ENCODE data around the gene RNF115. TPM values are rescaled to one million over a fixed set of nuclear protein-coding genes. Genes with fewer than 3 reads are reported as not detected.
"Not testable (repeated sequence)": the region's sequence is repeated elsewhere in the genome, so short reads cannot be mapped to it uniquely, and the experiment has no call there.

The RNF115 gene
- total and polyA plus RNA-seq, 2 donors from 2014 or later, result 12.3 to 18.0 TPM

DNA sequence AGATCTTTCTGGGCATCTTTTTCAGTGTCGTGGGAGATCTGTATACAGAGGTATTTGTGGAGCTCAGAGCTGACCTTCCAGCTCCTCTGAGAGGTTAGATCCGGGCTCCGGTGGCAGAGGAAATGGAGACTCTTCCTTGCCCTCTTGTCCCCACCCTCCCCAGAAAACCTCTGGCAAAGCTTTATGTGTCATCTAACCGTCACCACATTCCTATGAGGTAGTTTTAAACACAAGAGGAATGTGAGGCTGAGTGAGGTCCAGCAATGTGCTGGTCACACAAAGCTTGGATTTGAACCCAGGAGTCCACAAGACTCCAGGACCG is 103.4 kb downstream of the RNF115 start:
- DNase-seq (peak in 2 of 5 donors; percentile 24 to 42), FAIRE-seq (no peak)
- H3K9ac ChIP-seq (ENCODE audit: low read length in 3 of 3), result peak overlapping the region in 1 of 3 donors; percentile 65
- no peaks in the 10 kb centered on the region for H3K27me3 ChIP-seq (ENCODE audit: control insufficient read depth, insufficient read depth, low read length)
- H3K27ac ChIP-seq (ENCODE audit: low read depth in 2 of 2, low read length in 2 of 2), result peak overlapping the region in 1 of 2 donors; percentile 9
- H3K4me3 ChIP-seq (ENCODE audit: low read length in 3 of 3), result peak overlapping the region in 1 of 3 donors; percentile 53
- TF ChIP-seq, protein P1, sequence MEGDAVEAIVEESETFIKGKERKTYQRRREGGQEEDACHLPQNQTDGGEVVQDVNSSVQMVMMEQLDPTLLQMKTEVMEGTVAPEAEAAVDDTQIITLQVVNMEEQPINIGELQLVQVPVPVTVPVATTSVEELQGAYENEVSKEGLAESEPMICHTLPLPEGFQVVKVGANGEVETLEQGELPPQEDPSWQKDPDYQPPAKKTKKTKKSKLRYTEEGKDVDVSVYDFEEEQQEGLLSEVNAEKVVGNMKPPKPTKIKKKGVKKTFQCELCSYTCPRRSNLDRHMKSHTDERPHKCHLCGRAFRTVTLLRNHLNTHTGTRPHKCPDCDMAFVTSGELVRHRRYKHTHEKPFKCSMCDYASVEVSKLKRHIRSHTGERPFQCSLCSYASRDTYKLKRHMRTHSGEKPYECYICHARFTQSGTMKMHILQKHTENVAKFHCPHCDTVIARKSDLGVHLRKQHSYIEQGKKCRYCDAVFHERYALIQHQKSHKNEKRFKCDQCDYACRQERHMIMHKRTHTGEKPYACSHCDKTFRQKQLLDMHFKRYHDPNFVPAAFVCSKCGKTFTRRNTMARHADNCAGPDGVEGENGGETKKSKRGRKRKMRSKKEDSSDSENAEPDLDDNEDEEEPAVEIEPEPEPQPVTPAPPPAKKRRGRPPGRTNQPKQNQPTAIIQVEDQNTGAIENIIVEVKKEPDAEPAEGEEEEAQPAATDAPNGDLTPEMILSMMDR (IDR thresholded peaks at IDR 0.05; ENCODE audit: borderline replicate concordance, extremely low read depth, insufficient read depth), result no peak
- H3K36me3 ChIP-seq (ENCODE audit: control insufficient read depth in 2 of 3, insufficient read depth in 3 of 3, low read length in 3 of 3), result no peaks in the 10 kb centered on the region
- H3K9me3 ChIP-seq (ENCODE audit: control insufficient read depth in 2 of 3, insufficient read depth in 1 of 3, low read length in 3 of 3), result no peaks in the 10 kb centered on the region
- H3K4me1 ChIP-seq (ENCODE audit: control insufficient read depth in 2 of 3, insufficient read depth in 2 of 3, low read depth in 1 of 3, low read length in 3 of 3), result peaks cover 0 to 14% (median 4%) of the 10 kb centered on the region in 3 donors
- intact Hi-C loops (cut with DNase I), result no loop called here

DNA sequence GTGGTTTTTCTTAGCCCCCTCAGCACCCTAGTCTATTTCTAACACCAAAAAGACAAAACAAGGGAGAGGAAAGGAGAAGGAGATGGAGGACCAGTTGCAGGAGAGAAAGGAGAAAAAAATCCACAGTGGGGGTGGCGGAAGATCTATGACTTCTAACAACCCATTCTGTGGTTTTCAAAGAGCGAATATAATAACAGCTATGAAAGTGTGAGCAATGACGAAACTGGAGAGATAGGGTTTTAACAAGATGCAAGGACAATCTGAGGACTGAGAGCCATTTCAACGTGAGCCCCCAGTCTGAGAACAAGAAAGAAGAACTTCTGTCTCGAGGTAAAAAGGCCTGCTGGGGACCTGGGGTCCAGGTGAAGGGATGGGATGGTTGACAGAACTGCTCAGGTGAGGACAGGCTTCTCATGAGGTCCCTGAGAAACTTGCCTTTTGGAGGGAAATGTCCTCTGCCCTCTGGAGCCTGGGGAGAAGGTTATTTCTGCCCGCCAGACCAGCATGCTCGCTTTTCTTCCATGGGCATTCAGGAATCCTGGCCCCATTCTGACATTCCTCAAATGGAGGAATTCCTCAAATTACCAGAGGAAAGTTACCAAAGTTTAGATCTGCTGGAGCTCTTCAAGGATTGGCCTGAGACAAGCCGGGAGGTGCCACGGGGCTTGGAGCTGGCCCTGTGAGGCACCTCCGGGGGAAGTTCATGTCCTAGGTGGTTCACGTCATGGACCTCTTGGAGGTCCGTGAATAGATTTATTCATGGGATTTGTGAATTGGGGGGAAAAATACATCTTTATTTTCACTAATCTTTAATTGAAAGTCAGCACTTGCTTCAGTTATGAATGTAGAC is 104.4 kb downstream of the RNF115 start, which contains the start of gene CD160:
TSS of gene CD160 (plus strand) at position 270 of the 850 bp plus-strand sequence. CDS start 8,829 bp downstream, outside the sequence.
- H3K36me3 ChIP-seq (ENCODE audit: control insufficient read depth in 2 of 3, insufficient read depth in 3 of 3, low read length in 3 of 3), result no peaks in the 10 kb centered on the region
- intact Hi-C loops (cut with DNase I), result no loop called here
- no peaks in the 10 kb centered on the region for H3K27me3 ChIP-seq (ENCODE audit: control insufficient read depth, insufficient read depth, low read length)
- TF ChIP-seq, protein P1 (IDR thresholded peaks at IDR 0.05; ENCODE audit: borderline replicate concordance, extremely low read depth, insufficient read depth), result no peak
- no peak within 1 kb of the TSS for H3K4me3 ChIP-seq (ENCODE audit: low read length in 3 of 3)
- H3K27ac ChIP-seq (ENCODE audit: low read depth in 2 of 2, low read length in 2 of 2), result peak within 1 kb of the TSS in 1 of 2 donors; percentile 9
- FAIRE-seq, result no peak
- H3K9ac ChIP-seq (ENCODE audit: low read length in 3 of 3), result no peak within 1 kb of the TSS
- H3K4me1 ChIP-seq (ENCODE audit: control insufficient read depth in 2 of 3, insufficient read depth in 2 of 3, low read depth in 1 of 3, low read length in 3 of 3), result peaks cover 0 to 17% (median 10%) of the 10 kb centered on the region in 3 donors
- no peaks in the 10 kb centered on the region for H3K9me3 ChIP-seq (ENCODE audit: control insufficient read depth in 2 of 3, insufficient read depth in 1 of 3, low read length in 3 of 3)
- no peak for DNase-seq

DNA sequence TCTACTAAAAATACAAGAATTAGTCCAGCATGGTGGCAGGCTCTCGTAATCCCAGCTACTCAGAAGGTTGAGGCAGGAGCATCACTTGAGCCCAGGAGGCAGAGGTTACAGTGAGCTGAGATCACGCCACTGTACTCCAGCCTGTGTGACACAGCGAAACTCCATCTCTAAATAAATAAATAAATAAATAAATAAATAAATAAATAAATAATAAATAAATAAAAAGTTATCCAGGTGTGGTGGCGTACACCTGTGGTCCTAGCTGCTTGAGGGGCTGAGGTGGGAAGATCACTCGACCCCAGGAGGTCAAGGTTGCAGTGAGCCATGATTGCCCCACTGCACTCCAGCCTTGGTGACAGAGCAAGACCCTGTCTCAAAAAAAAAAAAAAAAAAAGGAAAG is 105.4 kb downstream of the RNF115 start:
- not testable (repeated sequence) for DNase-seq; H3K9ac ChIP-seq (ENCODE audit: low read length in 3 of 3); FAIRE-seq

DNA sequence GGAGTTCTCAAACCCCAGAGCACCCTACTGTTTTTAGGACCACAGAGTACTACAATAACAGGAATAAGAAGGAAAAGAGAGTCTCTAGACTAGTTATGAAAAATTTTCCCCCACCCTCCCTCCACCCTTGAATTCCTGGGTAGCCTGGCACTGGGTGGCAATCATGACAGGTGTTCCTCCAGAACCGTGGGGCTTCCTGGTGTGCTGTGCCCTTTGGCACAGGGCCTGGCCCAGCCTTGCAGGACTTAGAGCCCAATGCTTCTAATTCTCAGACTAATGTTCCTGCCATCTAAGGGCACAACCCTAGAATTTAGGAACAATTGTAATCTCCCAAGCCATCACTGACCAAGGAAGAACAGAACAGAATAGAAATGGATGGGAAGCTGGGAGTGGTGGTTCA is 106.1 kb downstream of the RNF115 start:
- intact Hi-C loops (cut with DNase I), result no loop called here
- H3K9ac ChIP-seq (ENCODE audit: low read length in 3 of 3), result no peak overlapping the region
- no peak overlapping the region for H3K4me3 ChIP-seq (ENCODE audit: low read length in 3 of 3)
- peaks cover 0 to 24% (median 22%) of the 10 kb centered on the region in 3 donors for H3K4me1 ChIP-seq (ENCODE audit: control insufficient read depth in 2 of 3, insufficient read depth in 2 of 3, low read depth in 1 of 3, low read length in 3 of 3)
- no peak overlapping the region for H3K27ac ChIP-seq (ENCODE audit: low read depth in 2 of 2, low read length in 2 of 2)
- no peak for FAIRE-seq
- no peak for DNase-seq
- H3K27me3 ChIP-seq (ENCODE audit: control insufficient read depth, insufficient read depth, low read length), result no peaks in the 10 kb centered on the region
- H3K36me3 ChIP-seq (ENCODE audit: control insufficient read depth in 2 of 3, insufficient read depth in 3 of 3, low read length in 3 of 3), result no peaks in the 10 kb centered on the region
- TF ChIP-seq, protein P1 (IDR thresholded peaks at IDR 0.05; ENCODE audit: borderline replicate concordance, extremely low read depth, insufficient read depth), result no peak
- no peaks in the 10 kb centered on the region for H3K9me3 ChIP-seq (ENCODE audit: control insufficient read depth in 2 of 3, insufficient read depth in 1 of 3, low read length in 3 of 3)

More for the DNA sequence above, 105.4 kb downstream of the RNF115 start:
- H3K36me3 ChIP-seq (ENCODE audit: control insufficient read depth in 2 of 3, insufficient read depth in 3 of 3, low read length in 3 of 3); H3K4me3 ChIP-seq (ENCODE audit: low read length in 3 of 3); intact Hi-C loops (cut with DNase I); H3K27me3 ChIP-seq (ENCODE audit: control insufficient read depth, insufficient read depth, low read length); H3K9me3 ChIP-seq (ENCODE audit: control insufficient read depth in 2 of 3, insufficient read depth in 1 of 3, low read length in 3 of 3); H3K27ac ChIP-seq (ENCODE audit: low read depth in 2 of 2, low read length in 2 of 2): not testable (repeated sequence)
- peaks cover 0 to 22% (median 18%) of the 10 kb centered on the region in 3 donors for H3K4me1 ChIP-seq (ENCODE audit: control insufficient read depth in 2 of 3, insufficient read depth in 2 of 3, low read depth in 1 of 3, low read length in 3 of 3)
